ENCODE measurements around the gene SBK1.

DNA sequence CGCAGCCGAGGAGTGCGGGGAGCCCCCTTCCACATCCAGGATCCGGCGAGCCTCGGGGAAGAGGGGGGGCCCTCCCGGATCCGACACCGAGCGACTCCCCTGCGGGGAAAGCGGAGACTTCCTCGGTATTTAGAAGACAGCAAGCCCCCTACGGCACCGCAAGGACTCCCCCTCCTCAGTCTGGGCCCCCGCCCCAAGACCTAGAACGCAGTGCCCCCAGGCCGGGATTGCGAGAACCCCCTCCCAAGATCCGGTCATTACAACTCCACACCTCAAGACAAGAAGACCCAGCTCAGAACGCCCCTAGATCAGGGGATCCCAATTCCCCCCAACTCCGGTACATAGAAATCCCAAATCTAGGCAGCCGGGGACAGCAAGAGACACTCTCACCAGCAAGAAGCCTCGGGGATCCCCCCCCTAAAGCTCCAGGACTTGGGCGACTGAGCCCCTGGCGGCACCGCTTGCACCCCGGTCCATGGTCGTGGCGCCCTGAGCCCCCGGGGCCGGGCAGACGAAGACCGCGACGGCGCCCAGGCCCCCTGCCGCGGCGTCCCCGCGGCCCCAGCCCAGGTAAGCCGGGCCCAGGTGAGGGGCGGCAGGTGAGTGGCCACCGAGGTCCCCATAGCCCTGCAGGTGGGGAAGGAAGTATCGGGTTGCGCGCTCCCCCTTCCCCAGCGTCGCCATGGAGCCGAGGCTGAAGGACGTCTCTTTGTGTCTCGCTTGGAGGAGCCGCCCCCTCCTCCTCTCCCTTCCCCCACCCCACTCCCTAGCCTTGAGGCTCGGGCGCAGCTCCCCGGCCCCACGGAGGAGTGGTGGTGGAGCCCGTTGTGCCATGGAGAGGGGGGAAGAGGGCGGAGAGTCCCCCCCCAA is 641 bp downstream of the SBK1 start:
- no peak for TF ChIP-seq GATA2 (IDR thresholded peaks at IDR 0.05; ENCODE audit: low read depth, low read length)
- no peak for TF ChIP-seq GATA3 (IDR thresholded peaks at IDR 0.05; ENCODE audit: low read depth, low read length)

All from SH-SY5Y (cell line).